Dermis microvascular lymphatic vessel endothelial cell (primary cell): ENCODE measurements around the gene CEP41. TPM values are rescaled to one million over a fixed set of nuclear protein-coding genes. Genes with fewer than 3 reads are reported as not detected.

Experiments
- DNase-seq, 2 donors: peaks; one replicate each; pipeline versions ENCODE4 v3.0.0 to v3.0.0-alpha.2; 2010; ENCODE audit warnings: low read depth in 2 of 2
- total RNA-seq: library from RNA; depleted of rRNA; stranded (reverse); fragments of >200 nt; gene quantifications from 2 replicates; pipeline ENCODE4 v1.2.1, GENCODE V29; 2014

CEP41 gene
- total RNA-seq, 1 donor from 2014 or later: 3.3 TPM

GRCh38 chr7:130352194-130353074 is 88.4 kb downstream of the CEP41 start:
- DNase-seq: peak in 1 of 2 donors; percentile 23

- no peak for DNase-seq
Measured at GRCh38 chr7:130351791-130352090, 89.1 kb downstream of the CEP41 start.

GRCh38 chr7:130350945-130351790 is 89.6 kb downstream of the CEP41 start:
- DNase-seq: peak; percentile 37 to 62

GRCh38 chr7:130349911-130350782 is 90.7 kb downstream of the CEP41 start:
- no peak for DNase-seq

- no peak for DNase-seq
Measured at GRCh38 chr7:130346941-130347340, 93.9 kb downstream of the CEP41 start.

- no peak for DNase-seq
Measured at GRCh38 chr7:130346177-130346905, 94.5 kb downstream of the CEP41 start.

- no peak for DNase-seq
Measured at GRCh38 chr7:130345725-130346124, 95.1 kb downstream of the CEP41 start.

- DNase-seq: no peak
Measured at GRCh38 chr7:130345136-130345535, 95.7 kb downstream of the CEP41 start.

GRCh38 chr7:130344271-130344866 is 96.4 kb downstream of the CEP41 start, which contains the start of gene CPA5:
TSS of gene CPA5 (plus strand) at chr7:130344816. CDS start at chr7:130346486, 1,670 bp downstream.
- DNase-seq: no peak

Other genes with a start within 250 kb of the CEP41 start
- 4.2 and 5.7 TPM in 2 replicates for gene TMEM209, start 235.6 kb downstream of the CEP41 start, total RNA-seq
- not detected in 2 replicates for gene SSMEM1, start 233.2 kb downstream of the CEP41 start, total RNA-seq
- not detected in 2 replicates for gene CPA2, start 174.2 kb downstream of the CEP41 start, total RNA-seq
- gene CPA4, start 147.9 kb downstream of the CEP41 start, total RNA-seq: not detected in 2 replicates
- gene CPA5, start 96.2 kb downstream of the CEP41 start, total RNA-seq: not detected in 2 replicates
- gene CPA1, start 60.5 kb downstream of the CEP41 start, total RNA-seq: not detected in 2 replicates
- 0.64 and 1.4 TPM in 2 replicates for gene MEST, start 51.1 kb upstream of the CEP41 start, total RNA-seq
- gene COPG2, start 227.7 kb upstream of the CEP41 start, total RNA-seq: 17.8 and 18.1 TPM in 2 replicates
- gene TSGA13, start 245.5 kb upstream of the CEP41 start, total RNA-seq: not detected in 2 replicates